ENCODE measurements around the gene STXBP3. TPM values are rescaled to one million over a fixed set of nuclear protein-coding genes. Genes with fewer than 3 reads are reported as not detected.

Gene STXBP3
- total and polyA plus RNA-seq, 9 donors, result 26.5 to 53.5 (median 40.5) TPM

- TF ChIP-seq, protein P1, sequence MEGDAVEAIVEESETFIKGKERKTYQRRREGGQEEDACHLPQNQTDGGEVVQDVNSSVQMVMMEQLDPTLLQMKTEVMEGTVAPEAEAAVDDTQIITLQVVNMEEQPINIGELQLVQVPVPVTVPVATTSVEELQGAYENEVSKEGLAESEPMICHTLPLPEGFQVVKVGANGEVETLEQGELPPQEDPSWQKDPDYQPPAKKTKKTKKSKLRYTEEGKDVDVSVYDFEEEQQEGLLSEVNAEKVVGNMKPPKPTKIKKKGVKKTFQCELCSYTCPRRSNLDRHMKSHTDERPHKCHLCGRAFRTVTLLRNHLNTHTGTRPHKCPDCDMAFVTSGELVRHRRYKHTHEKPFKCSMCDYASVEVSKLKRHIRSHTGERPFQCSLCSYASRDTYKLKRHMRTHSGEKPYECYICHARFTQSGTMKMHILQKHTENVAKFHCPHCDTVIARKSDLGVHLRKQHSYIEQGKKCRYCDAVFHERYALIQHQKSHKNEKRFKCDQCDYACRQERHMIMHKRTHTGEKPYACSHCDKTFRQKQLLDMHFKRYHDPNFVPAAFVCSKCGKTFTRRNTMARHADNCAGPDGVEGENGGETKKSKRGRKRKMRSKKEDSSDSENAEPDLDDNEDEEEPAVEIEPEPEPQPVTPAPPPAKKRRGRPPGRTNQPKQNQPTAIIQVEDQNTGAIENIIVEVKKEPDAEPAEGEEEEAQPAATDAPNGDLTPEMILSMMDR (IDR thresholded peaks at IDR 0.05), result no peak
- TF ChIP-seq POLR2A (IDR thresholded peaks at IDR 0.05) (no peak), EP300 (IDR thresholded peaks at IDR 0.05) (no peak)
- WGBS, 3 donors, result 59 to 70% (median 68%) methylated on average over 6 of the region's 6 CpGs
These were observed 27.4 kb upstream of the STXBP3 start for GRCh38 chr1:108718927-108719655.

GRCh38 chr1:108719656-108720435, 26.6 kb upstream of the STXBP3 start:
- no peak for DNase-seq
- TF ChIP-seq, protein P1 (IDR thresholded peaks at IDR 0.05), result no peak
- TF ChIP-seq POLR2A (IDR thresholded peaks at IDR 0.05), result no peak
- TF ChIP-seq EP300 (IDR thresholded peaks at IDR 0.05), result no peak
- H3K9me3 ChIP-seq, result no peaks in the 10 kb centered on the region
- no peaks in the 10 kb centered on the region for H3K27me3 ChIP-seq
- H3K27ac ChIP-seq, result no peak overlapping the region
- intact Hi-C loops (cut with DNase I), result no loop called here
- no peak overlapping the region for H3K4me3 ChIP-seq
- no peaks in the 10 kb centered on the region for H3K4me1 ChIP-seq (ENCODE audit: insufficient read depth)
- H3K36me3 ChIP-seq, result no peaks in the 10 kb centered on the region
- 72 to 77% (median 75%) methylated on average over 8 of the region's 8 CpGs for WGBS, 3 donors

More at GRCh38 chr1:108718927-108719655, 27.4 kb upstream of the STXBP3 start:
- Histone ChIP-seq H3K9me3 (no peaks in the 10 kb centered on the region), H3K27me3 (no peaks in the 10 kb centered on the region), H3K36me3 (no peaks in the 10 kb centered on the region), H3K27ac (no peak overlapping the region), H3K4me3 (no peak overlapping the region), H3K4me1 (ENCODE audit: insufficient read depth) (no peaks in the 10 kb centered on the region)
- DNase-seq, result no peak
- intact Hi-C loops (cut with DNase I), result no loop called here

- no peak overlapping the region for H3K4me3 ChIP-seq
- H3K27ac ChIP-seq, result peak overlapping the region in 1 of 2 donors; percentile 24
- no peaks in the 10 kb centered on the region for H3K9me3 ChIP-seq
- H3K36me3 ChIP-seq, result no peaks in the 10 kb centered on the region
- intact Hi-C loops (cut with DNase I), result no loop called here
- no peaks in the 10 kb centered on the region for H3K27me3 ChIP-seq
- TF ChIP-seq EP300 (IDR thresholded peaks at IDR 0.05) (no peak), POLR2A (IDR thresholded peaks at IDR 0.05) (no peak)
- TF ChIP-seq, protein P1 (IDR thresholded peaks at IDR 0.05), result no peak
- H3K4me1 ChIP-seq (ENCODE audit: insufficient read depth), result no peaks in the 10 kb centered on the region
- WGBS, 3 donors, result 13 to 34% (median 16%) methylated on average over 6 of the region's 6 CpGs
- DNase-seq, result no peak
These were observed 24.2 kb upstream of the STXBP3 start for GRCh38 chr1:108722292-108722691.

GRCh38 chr1:108725906-108726305, 20.6 kb upstream of the STXBP3 start:
- Histone ChIP-seq H3K27ac (no peak overlapping the region), H3K36me3 (no peaks in the 10 kb centered on the region), H3K27me3 (no peaks in the 10 kb centered on the region), H3K9me3 (no peaks in the 10 kb centered on the region), H3K4me1 (ENCODE audit: insufficient read depth) (no peaks in the 10 kb centered on the region), H3K4me3 (no peak overlapping the region)
- DNase-seq, result no peak
- TF ChIP-seq, protein P1 (IDR thresholded peaks at IDR 0.05), result no peak
- no peak for TF ChIP-seq EP300 (IDR thresholded peaks at IDR 0.05)
- TF ChIP-seq POLR2A (IDR thresholded peaks at IDR 0.05), result no peak
- 80 to 96% (median 89%) methylated on average over 1 of the region's 1 CpG for WGBS, 3 donors
- intact Hi-C loops (cut with DNase I), result no loop called here
